ENCODE measurements around the gene MYLK3. TPM values are rescaled to one million over a fixed set of nuclear protein-coding genes. Genes with fewer than 3 reads are reported as not detected.

Gene MYLK3
- total RNA-seq, 1 donor from 2014 or later, result not detected

DNA sequence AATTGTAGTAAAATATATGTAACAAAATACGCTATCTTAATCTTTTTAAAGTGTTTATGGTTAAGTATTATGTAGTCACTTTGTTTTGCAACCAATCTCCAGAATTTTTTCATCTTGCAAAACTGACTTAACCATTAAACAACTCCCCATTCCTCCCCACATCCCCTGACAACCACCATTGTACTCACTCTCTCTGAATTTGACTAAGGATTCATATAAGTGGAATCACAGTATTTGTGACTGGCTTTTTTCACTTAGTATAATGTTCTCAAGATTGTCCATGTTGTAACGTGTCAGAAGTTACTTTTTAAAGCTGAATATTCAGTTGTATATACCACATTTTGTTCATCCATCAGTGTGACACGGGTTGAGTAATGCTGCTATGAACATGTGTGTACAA, 48.1 kb downstream of the MYLK3 start:
- TF ChIP-seq, protein P1, sequence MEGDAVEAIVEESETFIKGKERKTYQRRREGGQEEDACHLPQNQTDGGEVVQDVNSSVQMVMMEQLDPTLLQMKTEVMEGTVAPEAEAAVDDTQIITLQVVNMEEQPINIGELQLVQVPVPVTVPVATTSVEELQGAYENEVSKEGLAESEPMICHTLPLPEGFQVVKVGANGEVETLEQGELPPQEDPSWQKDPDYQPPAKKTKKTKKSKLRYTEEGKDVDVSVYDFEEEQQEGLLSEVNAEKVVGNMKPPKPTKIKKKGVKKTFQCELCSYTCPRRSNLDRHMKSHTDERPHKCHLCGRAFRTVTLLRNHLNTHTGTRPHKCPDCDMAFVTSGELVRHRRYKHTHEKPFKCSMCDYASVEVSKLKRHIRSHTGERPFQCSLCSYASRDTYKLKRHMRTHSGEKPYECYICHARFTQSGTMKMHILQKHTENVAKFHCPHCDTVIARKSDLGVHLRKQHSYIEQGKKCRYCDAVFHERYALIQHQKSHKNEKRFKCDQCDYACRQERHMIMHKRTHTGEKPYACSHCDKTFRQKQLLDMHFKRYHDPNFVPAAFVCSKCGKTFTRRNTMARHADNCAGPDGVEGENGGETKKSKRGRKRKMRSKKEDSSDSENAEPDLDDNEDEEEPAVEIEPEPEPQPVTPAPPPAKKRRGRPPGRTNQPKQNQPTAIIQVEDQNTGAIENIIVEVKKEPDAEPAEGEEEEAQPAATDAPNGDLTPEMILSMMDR (IDR thresholded peaks at IDR 0.05; ENCODE audit: insufficient read depth, low read length, poor library complexity, severe bottlenecking), result no peak
- Histone ChIP-seq H3K36me3 (ENCODE audit: control insufficient read depth, insufficient read depth, low read length) (no peaks in the 10 kb centered on the region), H3K4me3 (ENCODE audit: low read depth, low read length) (no peak overlapping the region), H3K27me3 (ENCODE audit: control insufficient read depth, insufficient read depth, low read length) (no peaks in the 10 kb centered on the region)
- no peak for DNase-seq (ENCODE audit: low read depth)

DNA sequence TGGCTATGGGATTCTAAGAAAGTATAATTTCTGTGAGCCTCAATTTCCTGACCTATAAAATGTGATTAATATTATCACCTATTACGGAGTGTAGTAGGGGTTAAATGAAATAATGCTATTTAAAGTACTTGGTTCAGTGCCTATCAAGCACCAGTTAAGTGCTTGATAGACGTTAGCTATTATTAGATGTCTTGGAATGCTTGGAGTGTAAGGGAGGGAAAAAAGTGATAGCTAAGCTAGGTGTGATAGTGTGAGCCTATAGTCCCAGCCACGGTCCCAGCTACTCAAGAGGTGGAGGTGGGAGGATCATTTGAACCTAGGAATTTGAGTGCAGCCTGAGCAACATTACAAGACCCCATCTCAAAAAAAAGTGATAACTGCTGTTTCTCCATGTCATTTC, 51.2 kb downstream of the MYLK3 start:
- H3K36me3 ChIP-seq (ENCODE audit: control insufficient read depth, insufficient read depth, low read length), result no peaks in the 10 kb centered on the region
- H3K4me3 ChIP-seq (ENCODE audit: low read depth, low read length), result no peak overlapping the region

DNA sequence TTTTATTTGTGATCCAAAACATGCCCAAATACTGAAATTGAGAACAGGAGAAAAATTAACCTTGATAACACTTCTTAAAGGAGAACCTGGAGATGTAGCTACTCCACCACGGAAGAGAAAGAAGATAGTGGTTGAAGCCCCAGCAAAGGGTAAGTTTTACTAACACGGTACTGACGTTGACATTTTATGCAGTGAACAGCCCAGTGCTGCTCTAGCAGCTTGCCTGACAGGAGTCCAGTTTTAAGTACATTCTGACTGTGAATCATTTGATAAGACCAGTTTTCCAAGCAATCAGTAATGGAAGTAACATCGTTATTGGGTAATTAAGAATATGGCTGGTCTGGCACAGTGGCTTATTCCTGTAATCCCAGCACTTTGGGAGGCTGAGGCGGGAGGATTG, 52.2 kb downstream of the MYLK3 start:
- no peak for DNase-seq (ENCODE audit: low read depth)
- no peaks in the 10 kb centered on the region for H3K27me3 ChIP-seq (ENCODE audit: control insufficient read depth, insufficient read depth, low read length)
- TF ChIP-seq, protein P1 (IDR thresholded peaks at IDR 0.05; ENCODE audit: insufficient read depth, low read length, poor library complexity, severe bottlenecking), result no peak
- H3K4me3 ChIP-seq (ENCODE audit: low read depth, low read length), result no peak overlapping the region
- H3K36me3 ChIP-seq (ENCODE audit: control insufficient read depth, insufficient read depth, low read length), result no peaks in the 10 kb centered on the region

More for the DNA sequence above, 51.2 kb downstream of the MYLK3 start:
- H3K27me3 ChIP-seq (ENCODE audit: control insufficient read depth, insufficient read depth, low read length), result no peaks in the 10 kb centered on the region
- DNase-seq (ENCODE audit: low read depth), result no peak
- TF ChIP-seq, protein P1 (IDR thresholded peaks at IDR 0.05; ENCODE audit: insufficient read depth, low read length, poor library complexity, severe bottlenecking), result no peak

DNA sequence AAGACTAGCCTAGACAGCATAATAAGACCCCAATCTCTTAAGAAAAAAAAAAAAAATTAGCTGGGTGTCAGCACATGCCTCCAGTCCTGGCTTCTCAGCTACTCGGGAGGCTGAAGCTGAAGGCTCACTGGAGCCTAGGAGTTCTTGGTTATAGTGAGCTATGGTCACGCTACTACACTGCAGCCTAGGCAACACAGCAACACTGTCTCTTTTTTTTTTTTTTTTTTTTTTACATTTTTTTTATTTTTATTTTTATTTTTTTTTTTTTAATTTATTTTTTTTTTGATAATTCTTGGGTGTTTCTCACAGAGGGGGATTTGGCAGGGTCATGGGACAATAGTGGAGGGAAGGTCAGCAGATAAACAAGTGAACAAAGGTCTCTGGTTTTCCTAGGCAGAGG, 54.5 kb downstream of the MYLK3 start:
- no peak overlapping the region for H3K4me3 ChIP-seq (ENCODE audit: low read depth, low read length)
- no peaks in the 10 kb centered on the region for H3K27me3 ChIP-seq (ENCODE audit: control insufficient read depth, insufficient read depth, low read length)
- DNase-seq (ENCODE audit: low read depth), result no peak
- H3K36me3 ChIP-seq (ENCODE audit: control insufficient read depth, insufficient read depth, low read length), result no peaks in the 10 kb centered on the region
- TF ChIP-seq, protein P1 (IDR thresholded peaks at IDR 0.05; ENCODE audit: insufficient read depth, low read length, poor library complexity, severe bottlenecking), result no peak

DNA sequence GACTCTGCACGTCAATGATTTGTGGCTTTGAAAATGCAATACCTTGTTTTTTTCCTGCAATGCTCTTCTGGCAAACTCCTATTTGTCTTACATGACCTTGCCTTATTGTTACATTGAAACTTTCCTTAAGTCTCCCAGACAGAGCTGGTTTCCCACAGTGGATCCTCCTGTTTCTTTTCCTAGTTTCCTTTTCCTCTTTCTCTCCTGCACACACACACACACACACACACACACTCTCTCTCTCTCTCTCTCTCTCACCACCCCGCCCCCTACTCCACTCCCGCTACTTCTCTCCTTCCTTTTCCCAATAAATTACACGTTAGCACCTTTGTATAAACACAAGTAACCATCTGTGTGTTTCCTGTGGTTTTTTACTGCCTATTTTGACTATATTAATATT, 56.4 kb downstream of the MYLK3 start:
- Histone ChIP-seq H3K36me3 (ENCODE audit: control insufficient read depth, insufficient read depth, low read length) (no peaks in the 10 kb centered on the region), H3K27me3 (ENCODE audit: control insufficient read depth, insufficient read depth, low read length) (no peaks in the 10 kb centered on the region), H3K4me3 (ENCODE audit: low read depth, low read length) (no peak overlapping the region)
- TF ChIP-seq, protein P1 (IDR thresholded peaks at IDR 0.05; ENCODE audit: insufficient read depth, low read length, poor library complexity, severe bottlenecking), result no peak
- no peak for DNase-seq (ENCODE audit: low read depth)

Measured in kidney epithelial cell (primary cell).